ENCODE measurements around the gene USF2.
A peak's percentile ranks its signal among the peaks of the same experiment; 100 is the strongest.

The USF2 gene

DNA sequence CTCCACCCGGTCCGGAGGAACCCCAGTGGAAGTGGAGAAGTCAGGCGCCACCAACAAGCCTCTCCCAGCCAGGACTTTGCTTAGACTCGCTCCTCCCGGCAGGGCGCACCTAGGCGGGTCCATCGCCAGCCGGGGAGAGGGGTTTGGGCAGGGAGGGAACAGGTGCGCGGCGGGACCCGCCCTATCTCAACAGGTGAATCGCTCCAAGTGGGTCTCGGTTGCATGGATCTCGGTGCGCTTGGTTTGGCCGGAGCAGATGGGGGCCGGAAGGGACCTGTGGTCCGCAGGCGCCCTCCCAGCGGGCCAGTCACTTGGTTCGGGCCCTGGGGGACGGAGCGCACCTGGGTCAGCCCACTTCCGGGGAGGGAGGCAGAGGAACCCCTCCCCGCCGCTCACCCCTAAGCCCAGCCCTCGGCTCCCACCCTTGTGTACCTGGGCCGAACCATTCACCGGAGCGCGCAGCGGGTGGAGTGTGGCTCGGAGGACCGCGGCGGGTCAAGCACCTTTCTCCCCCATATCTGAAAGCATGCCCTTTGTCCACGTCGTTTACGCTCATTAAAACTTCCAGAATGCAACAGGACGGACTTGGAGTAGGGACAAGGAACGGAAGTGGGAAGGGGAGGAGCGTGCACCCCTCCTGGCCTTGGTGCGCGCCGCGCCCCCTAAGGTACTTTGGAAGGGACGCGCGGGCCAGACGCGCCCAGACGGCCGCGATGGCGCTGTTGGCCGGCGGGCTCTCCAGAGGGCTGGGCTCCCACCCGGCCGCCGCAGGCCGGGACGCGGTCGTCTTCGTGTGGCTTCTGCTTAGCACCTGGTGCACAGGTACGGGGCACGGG is 20.2 kb upstream of the USF2 start, which contains the start of gene LSR:
TSS of gene LSR (plus strand) at position 693 of the 836 bp plus-strand sequence. CDS start at position 714, 21 bp downstream.
- H3K36me3 ChIP-seq (ENCODE audit: control insufficient read depth in 2 of 2, insufficient read depth in 1 of 2, low read length in 2 of 2): peaks cover 27 to 39% of the 10 kb centered on the region in 2 experiments
- TF ChIP-seq MYNN (tag by site-specific recombination; IDR thresholded peaks at IDR 0.05; ENCODE audit: borderline replicate concordance): no peak
- no peak for TF ChIP-seq ZNF404 (tag by site-specific recombination; IDR thresholded peaks at IDR 0.05)
- no peak for TF ChIP-seq ZNF776 (tag by site-specific recombination; IDR thresholded peaks at IDR 0.05; ENCODE audit: borderline replicate concordance)
- no peak for TF ChIP-seq ZNF292 (tag by site-specific recombination; IDR thresholded peaks at IDR 0.05; ENCODE audit: borderline replicate concordance, low read depth)
- peak; percentile 91 for TF ChIP-seq ZNF600 (tag by site-specific recombination; IDR thresholded peaks at IDR 0.05)
- TF ChIP-seq ZNF132 (tag by site-specific recombination; IDR thresholded peaks at IDR 0.05; ENCODE audit: borderline replicate concordance): no peak
- TF ChIP-seq ZBTB8A (tag by site-specific recombination; IDR thresholded peaks at IDR 0.05): peak; percentile 81
- TF ChIP-seq KLF1 (tag by site-specific recombination; IDR thresholded peaks at IDR 0.05): peak; percentile 95
- TF ChIP-seq ZBTB48 (tag by site-specific recombination; IDR thresholded peaks at IDR 0.05): peak; percentile 97
- TF ChIP-seq, protein P1, sequence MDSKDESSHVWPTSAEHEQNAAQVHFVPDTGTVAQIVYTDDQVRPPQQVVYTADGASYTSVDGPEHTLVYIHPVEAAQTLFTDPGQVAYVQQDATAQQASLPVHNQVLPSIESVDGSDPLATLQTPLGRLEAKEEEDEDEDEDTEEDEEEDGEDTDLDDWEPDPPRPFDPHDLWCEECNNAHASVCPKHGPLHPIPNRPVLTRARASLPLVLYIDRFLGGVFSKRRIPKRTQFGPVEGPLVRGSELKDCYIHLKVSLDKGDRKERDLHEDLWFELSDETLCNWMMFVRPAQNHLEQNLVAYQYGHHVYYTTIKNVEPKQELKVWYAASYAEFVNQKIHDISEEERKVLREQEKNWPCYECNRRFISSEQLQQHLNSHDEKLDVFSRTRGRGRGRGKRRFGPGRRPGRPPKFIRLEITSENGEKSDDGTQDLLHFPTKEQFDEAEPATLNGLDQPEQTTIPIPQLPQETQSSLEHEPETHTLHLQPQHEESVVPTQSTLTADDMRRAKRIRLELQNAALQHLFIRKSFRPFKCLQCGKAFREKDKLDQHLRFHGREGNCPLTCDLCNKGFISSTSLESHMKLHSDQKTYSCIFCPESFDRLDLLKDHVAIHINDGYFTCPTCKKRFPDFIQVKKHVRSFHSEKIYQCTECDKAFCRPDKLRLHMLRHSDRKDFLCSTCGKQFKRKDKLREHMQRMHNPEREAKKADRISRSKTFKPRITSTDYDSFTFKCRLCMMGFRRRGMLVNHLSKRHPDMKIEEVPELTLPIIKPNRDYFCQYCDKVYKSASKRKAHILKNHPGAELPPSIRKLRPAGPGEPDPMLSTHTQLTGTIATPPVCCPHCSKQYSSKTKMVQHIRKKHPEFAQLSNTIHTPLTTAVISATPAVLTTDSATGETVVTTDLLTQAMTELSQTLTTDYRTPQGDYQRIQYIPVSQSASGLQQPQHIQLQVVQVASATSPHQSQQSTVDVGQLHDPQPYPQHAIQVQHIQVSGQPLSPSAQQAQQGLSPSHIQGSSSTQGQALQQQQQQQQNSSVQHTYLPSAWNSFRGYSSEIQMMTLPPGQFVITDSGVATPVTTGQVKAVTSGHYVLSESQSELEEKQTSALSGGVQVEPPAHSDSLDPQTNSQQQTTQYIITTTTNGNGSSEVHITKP (tag by site-specific recombination; IDR thresholded peaks at IDR 0.05): peak; percentile 100
- peak; percentile 83 for TF ChIP-seq ZNF843 (tag by site-specific recombination; IDR thresholded peaks at IDR 0.05)
- TF ChIP-seq KLF9 (tag by site-specific recombination; IDR thresholded peaks at IDR 0.05; ENCODE audit: low read depth): peak; percentile 93
- peak; percentile 98 for TF ChIP-seq ZXDB (tag by site-specific recombination; IDR thresholded peaks at IDR 0.05)
- peak; percentile 91 for TF ChIP-seq ZNF24 (tag by site-specific recombination; IDR thresholded peaks at IDR 0.05)
- TF ChIP-seq, protein P2, sequence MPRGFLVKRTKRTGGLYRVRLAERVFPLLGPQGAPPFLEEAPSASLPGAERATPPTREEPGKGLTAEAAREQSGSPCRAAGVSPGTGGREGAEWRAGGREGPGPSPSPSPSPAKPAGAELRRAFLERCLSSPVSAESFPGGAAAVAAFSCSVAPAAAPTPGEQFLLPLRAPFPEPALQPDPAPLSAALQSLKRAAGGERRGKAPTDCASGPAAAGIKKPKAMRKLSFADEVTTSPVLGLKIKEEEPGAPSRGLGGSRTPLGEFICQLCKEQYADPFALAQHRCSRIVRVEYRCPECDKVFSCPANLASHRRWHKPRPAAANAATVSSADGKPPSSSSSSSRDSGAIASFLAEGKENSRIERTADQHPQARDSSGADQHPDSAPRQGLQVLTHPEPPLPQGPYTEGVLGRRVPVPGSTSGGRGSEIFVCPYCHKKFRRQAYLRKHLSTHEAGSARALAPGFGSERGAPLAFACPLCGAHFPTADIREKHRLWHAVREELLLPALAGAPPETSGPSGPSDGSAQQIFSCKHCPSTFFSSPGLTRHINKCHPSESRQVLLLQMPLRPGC (tag by site-specific recombination; IDR thresholded peaks at IDR 0.05): peak; percentile 73
- TF ChIP-seq, protein P3, sequence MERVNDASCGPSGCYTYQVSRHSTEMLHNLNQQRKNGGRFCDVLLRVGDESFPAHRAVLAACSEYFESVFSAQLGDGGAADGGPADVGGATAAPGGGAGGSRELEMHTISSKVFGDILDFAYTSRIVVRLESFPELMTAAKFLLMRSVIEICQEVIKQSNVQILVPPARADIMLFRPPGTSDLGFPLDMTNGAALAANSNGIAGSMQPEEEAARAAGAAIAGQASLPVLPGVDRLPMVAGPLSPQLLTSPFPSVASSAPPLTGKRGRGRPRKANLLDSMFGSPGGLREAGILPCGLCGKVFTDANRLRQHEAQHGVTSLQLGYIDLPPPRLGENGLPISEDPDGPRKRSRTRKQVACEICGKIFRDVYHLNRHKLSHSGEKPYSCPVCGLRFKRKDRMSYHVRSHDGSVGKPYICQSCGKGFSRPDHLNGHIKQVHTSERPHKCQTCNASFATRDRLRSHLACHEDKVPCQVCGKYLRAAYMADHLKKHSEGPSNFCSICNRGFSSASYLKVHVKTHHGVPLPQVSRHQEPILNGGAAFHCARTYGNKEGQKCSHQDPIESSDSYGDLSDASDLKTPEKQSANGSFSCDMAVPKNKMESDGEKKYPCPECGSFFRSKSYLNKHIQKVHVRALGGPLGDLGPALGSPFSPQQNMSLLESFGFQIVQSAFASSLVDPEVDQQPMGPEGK (tag by site-specific recombination; IDR thresholded peaks at IDR 0.05): peak; percentile 100
- TF ChIP-seq ATF2 (tag by site-specific recombination; IDR thresholded peaks at IDR 0.05; ENCODE audit: low read depth): peak; percentile 6; the same call in 1 of the 2 replicates
- TF ChIP-seq SP2 (tag by site-specific recombination; IDR thresholded peaks at IDR 0.05): peak; percentile 100
- TF ChIP-seq ZNF2 (tag by site-specific recombination; IDR thresholded peaks at IDR 0.05): peak; percentile 97
- TF ChIP-seq, protein P4, sequence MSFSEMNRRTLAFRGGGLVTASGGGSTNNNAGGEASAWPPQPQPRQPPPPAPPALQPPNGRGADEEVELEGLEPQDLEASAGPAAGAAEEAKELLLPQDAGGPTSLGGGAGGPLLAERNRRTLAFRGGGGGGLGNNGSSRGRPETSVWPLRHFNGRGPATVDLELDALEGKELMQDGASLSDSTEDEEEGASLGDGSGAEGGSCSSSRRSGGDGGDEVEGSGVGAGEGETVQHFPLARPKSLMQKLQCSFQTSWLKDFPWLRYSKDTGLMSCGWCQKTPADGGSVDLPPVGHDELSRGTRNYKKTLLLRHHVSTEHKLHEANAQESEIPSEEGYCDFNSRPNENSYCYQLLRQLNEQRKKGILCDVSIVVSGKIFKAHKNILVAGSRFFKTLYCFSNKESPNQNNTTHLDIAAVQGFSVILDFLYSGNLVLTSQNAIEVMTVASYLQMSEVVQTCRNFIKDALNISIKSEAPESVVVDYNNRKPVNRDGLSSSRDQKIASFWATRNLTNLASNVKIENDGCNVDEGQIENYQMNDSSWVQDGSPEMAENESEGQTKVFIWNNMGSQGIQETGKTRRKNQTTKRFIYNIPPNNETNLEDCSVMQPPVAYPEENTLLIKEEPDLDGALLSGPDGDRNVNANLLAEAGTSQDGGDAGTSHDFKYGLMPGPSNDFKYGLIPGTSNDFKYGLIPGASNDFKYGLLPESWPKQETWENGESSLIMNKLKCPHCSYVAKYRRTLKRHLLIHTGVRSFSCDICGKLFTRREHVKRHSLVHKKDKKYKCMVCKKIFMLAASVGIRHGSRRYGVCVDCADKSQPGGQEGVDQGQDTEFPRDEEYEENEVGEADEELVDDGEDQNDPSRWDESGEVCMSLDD (tag by site-specific recombination; IDR thresholded peaks at IDR 0.05): peak; percentile 99
- peak; percentile 85 for TF ChIP-seq WT1 (tag by site-specific recombination; IDR thresholded peaks at IDR 0.05)
- peak; percentile 100 for TF ChIP-seq SCRT1 (tag by site-specific recombination; IDR thresholded peaks at IDR 0.05; ENCODE audit: borderline replicate concordance)
- peak; percentile 30; the same call in 1 of the 2 replicates for TF ChIP-seq ZNF707 (tag by site-specific recombination; IDR thresholded peaks at IDR 0.05)
- peak; percentile 93 for TF ChIP-seq ZNF610 (tag by site-specific recombination; IDR thresholded peaks at IDR 0.05; ENCODE audit: borderline replicate concordance)
- TF ChIP-seq ZNF37A (tag by site-specific recombination; IDR thresholded peaks at IDR 0.05): peak; percentile 31; the same call in 1 of the 2 replicates

More for the DNA sequence above, 20.2 kb upstream of the USF2 start, which contains the start of gene LSR:
- peak within 1 kb of the TSS; percentile 98 for H3K27ac ChIP-seq (ENCODE audit: extremely low read depth, low read depth, low read length)
- POLR2A ChIA-PET: interaction anchor here (0.9 to 1.0 kb wide), 2 partner anchors 10 to 107 kb away, joined by 4 read pairs; no protein-coding TSS in a partner anchor
- H3K4me3 ChIP-seq (ENCODE audit: low read depth, low read length): peak within 1 kb of the TSS; percentile 63
- CTCF ChIA-PET: interaction anchor here (0.6 to 1.5 kb wide), 5 partner anchors 28 to 455 kb away, joined by 3 to 5 read pairs (median 4); no protein-coding TSS in a partner anchor
- peaks cover 9% of the 10 kb centered on the region for H3K4me1 ChIP-seq (ENCODE audit: control insufficient read depth, insufficient read depth, low read length)
- no peaks in the 10 kb centered on the region; the same call in 1 of the 2 replicates for H3K9me3 ChIP-seq (ENCODE audit: control insufficient read depth, insufficient read depth, low read depth, low read length)

Data from HEK293 (cell line).